ENCODE data around the gene FRY. TPM values are rescaled to one million over a fixed set of nuclear protein-coding genes. Genes with fewer than 3 reads are reported as not detected.
A peak's percentile ranks its signal among the peaks of the same experiment; 100 is the strongest.

The FRY gene
- total and polyA plus RNA-seq, 2 of the 13 experiments (the other 11 are each of a cell fraction or from before 2014, with no cell fraction given), result 8.2 to 13.1 TPM

GRCh38 chr13:32164622-32165268, 133.2 kb downstream of the FRY start:
- FAIRE-seq, result no peak
- no peak for TF ChIP-seq ZNF225 (CRISPR knock-in tag; IDR thresholded peaks at IDR 0.05)
- no peak for TF ChIP-seq HINFP (CRISPR knock-in tag; IDR thresholded peaks at IDR 0.05; ENCODE audit: low read depth)
- no peak for TF ChIP-seq SMARCC2 (IDR thresholded peaks at IDR 0.05)
- peak; percentile 42; the same call in 1 of the 2 replicates for TF ChIP-seq ELF3 (CRISPR knock-in tag; IDR thresholded peaks at IDR 0.05)
- TF ChIP-seq ZNF782 (CRISPR knock-in tag; IDR thresholded peaks at IDR 0.05; ENCODE audit: borderline replicate concordance), result no peak
- TF ChIP-seq MED1 (CRISPR knock-in tag; IDR thresholded peaks at IDR 0.05), result no peak
- no peak for TF ChIP-seq NFE2 (CRISPR knock-in tag; IDR thresholded peaks at IDR 0.05)
- no peak for TF ChIP-seq POLR2A (IDR thresholded peaks at IDR 0.05; ENCODE audit: insufficient read depth in 1 of 2, low read depth in 2 of 2, low read length in 2 of 2)
- no peak for TF ChIP-seq ZNF121 (CRISPR knock-in tag; IDR thresholded peaks at IDR 0.05)
- TF ChIP-seq FOSL1 (CRISPR knock-in tag; IDR thresholded peaks at IDR 0.05; ENCODE audit: borderline replicate concordance), result no peak
- peak; percentile 97 for TF ChIP-seq HOMEZ (CRISPR knock-in tag; IDR thresholded peaks at IDR 0.05; ENCODE audit: low read depth)
- TF ChIP-seq SIN3B (IDR thresholded peaks at IDR 0.05; ENCODE audit: low read length), result no peak
- peak; percentile 86 for TF ChIP-seq ZMYM4 (CRISPR knock-in tag; IDR thresholded peaks at IDR 0.05)
- peak; percentile 80 for TF ChIP-seq YY1 (IDR thresholded peaks at IDR 0.05; ENCODE audit: insufficient read depth, insufficient replicate concordance, low read depth, low read length)
- no peak for TF ChIP-seq ZNF136 (CRISPR knock-in tag; IDR thresholded peaks at IDR 0.05; ENCODE audit: low read depth)
- no peak for TF ChIP-seq CC2D1A (CRISPR knock-in tag; IDR thresholded peaks at IDR 0.05)
- TF ChIP-seq ZMAT5 (CRISPR knock-in tag; IDR thresholded peaks at IDR 0.05; ENCODE audit: borderline replicate concordance, low read depth), result no peak
- TF ChIP-seq SNRNP70 (IDR thresholded peaks at IDR 0.05; ENCODE audit: low read depth, low read length), result no peak
- no peak for TF ChIP-seq ZNF549 (CRISPR knock-in tag; IDR thresholded peaks at IDR 0.05)
- no peak for TF ChIP-seq ZNF317 (CRISPR knock-in tag; IDR thresholded peaks at IDR 0.05)
- TF ChIP-seq ZNF354B (CRISPR knock-in tag; IDR thresholded peaks at IDR 0.05), result no peak
- TF ChIP-seq FOXM1 (CRISPR knock-in tag; IDR thresholded peaks at IDR 0.05), result no peak
- no peak for TF ChIP-seq ZNF33B (CRISPR knock-in tag; IDR thresholded peaks at IDR 0.05)
- no peak for TF ChIP-seq ZNF274 (CRISPR knock-in tag; IDR thresholded peaks at IDR 0.05)
- TF ChIP-seq CBX1 (IDR thresholded peaks at IDR 0.05; ENCODE audit: low read depth), result no peak

More at GRCh38 chr13:32164622-32165268, 133.2 kb downstream of the FRY start:
- Histone ChIP-seq H3K27ac (ENCODE audit: extremely low read length, insufficient read depth, low read length) (no peak overlapping the region), H3K9ac (ENCODE audit: insufficient read depth, low read depth, low read length) (no peak overlapping the region), H3K4me1 (ENCODE audit: insufficient read depth, low read length) (peaks cover 37% of the 10 kb centered on the region), H4K20me1 (ENCODE audit: insufficient read depth, low read length) (no peaks in the 10 kb centered on the region), H3K27me3 (ENCODE audit: control insufficient read depth in 1 of 2, insufficient read depth in 2 of 2, low read length in 2 of 2) (no peaks in the 10 kb centered on the region), H3K4me2 (ENCODE audit: low read depth, low read length) (no peak overlapping the region), H3K9me3 (ENCODE audit: low read length) (no peaks in the 10 kb centered on the region), H3K36me3 (replicated peaks in 1 of 2; ENCODE audit: control insufficient read depth in 1 of 2, insufficient read depth in 2 of 2, low read length in 2 of 2) (peaks cover 0 to 13% of the 10 kb centered on the region in 2 experiments; a peak in 3 of 5 replicates), H3K79me2 (ENCODE audit: insufficient read depth, low read length) (no peaks in the 10 kb centered on the region), H2AFZ (ENCODE audit: low read length) (no peak overlapping the region), H3K4me3 (replicated peaks in 1 of 3; ENCODE audit: insufficient read depth in 1 of 3, low read depth in 2 of 3, low read length in 3 of 3) (no peak overlapping the region)
- BruUV-seq (replicated peaks), result no TSS peak
- ChIA-PET CTCF (ENCODE audit: low intra/inter-chr PET ratio, low total read pairs) (no interaction called here), POLR2A (interaction anchor here (1.2 to 1.4 kb wide), 2 partner anchors 133 to 151 kb away, joined by 5 to 8 read pairs; partner anchors contain the start of genes BRCA2, FRY and ZAR1L)
- 68% methylated on average over 4 of the region's 4 CpGs for WGBS (ENCODE audit: low lambda C conversion rate)
- peak; percentile 69 for DNase-seq (ENCODE audit: low spot score)
- peak; percentile 91 for ATAC-seq
- in situ Hi-C loops (cut with HindIII; ENCODE audit: extremely low pct_ligation_motif_present, low pct_unique_long_range_greater_than_20kb), result no loop called here
- intact Hi-C loops (cut with micrococcal nuclease; ENCODE audit: unreplicated experiment), result loop anchor here (5.0 kb wide), 1 partner anchor 132 kb away; the partner anchor contains the start of gene FRY

Measured in HepG2 (cell line).